ENCODE data around the gene ADK. TPM values are rescaled to one million over a fixed set of nuclear protein-coding genes. Genes with fewer than 3 reads are reported as not detected.
"Not testable (repeated sequence)": the region's sequence is repeated elsewhere in the genome, so short reads cannot be mapped to it uniquely, and the experiment has no call there.

Gene ADK
- total RNA-seq, 1 experiment from 2014 or later: 33.6 TPM

- no peak for DNase-seq (ENCODE audit: low read depth)
These were observed 28.2 kb downstream of the ADK start for GRCh38 chr10:74179111-74179710.

- DNase-seq (ENCODE audit: low read depth): no peak
These were observed 35.7 kb downstream of the ADK start for GRCh38 chr10:74186678-74187077.

- DNase-seq (ENCODE audit: low read depth): no peak
These were observed 36.2 kb downstream of the ADK start for GRCh38 chr10:74187237-74187636.

GRCh38 chr10:74188617-74189016, 37.6 kb downstream of the ADK start:
- DNase-seq (ENCODE audit: low read depth): not testable (repeated sequence)

- peak; percentile 89 for DNase-seq (ENCODE audit: low read depth)
These were observed 39.0 kb downstream of the ADK start for GRCh38 chr10:74189999-74190421.

GRCh38 chr10:74190494-74190893, 39.5 kb downstream of the ADK start:
- DNase-seq (ENCODE audit: low read depth): peak; percentile 35

GRCh38 chr10:74194545-74194944, 43.5 kb downstream of the ADK start:
- no peak for DNase-seq (ENCODE audit: low read depth)

- DNase-seq (ENCODE audit: low read depth): peak; percentile 29
These were observed 44.0 kb downstream of the ADK start for GRCh38 chr10:74194999-74195398.

- DNase-seq (ENCODE audit: low read depth): no peak
These were observed 48.3 kb downstream of the ADK start for GRCh38 chr10:74199315-74199714.

GRCh38 chr10:74202356-74202755, 51.3 kb downstream of the ADK start:
- DNase-seq (ENCODE audit: low read depth): no peak

GRCh38 chr10:74206746-74207145, 55.7 kb downstream of the ADK start:
- DNase-seq (ENCODE audit: low read depth): peak; percentile 57

- peak; percentile 83 for DNase-seq (ENCODE audit: low read depth)
These were observed 56.9 kb downstream of the ADK start for GRCh38 chr10:74207691-74208480.

GRCh38 chr10:74208997-74209396, 58.0 kb downstream of the ADK start:
- DNase-seq (ENCODE audit: low read depth): no peak

GRCh38 chr10:74213019-74213418, 62.0 kb downstream of the ADK start:
- no peak for DNase-seq (ENCODE audit: low read depth)

- peak; percentile 48 for DNase-seq (ENCODE audit: low read depth)
These were observed 62.6 kb downstream of the ADK start for GRCh38 chr10:74213571-74214162.

GRCh38 chr10:74217110-74217509, 66.1 kb downstream of the ADK start:
- DNase-seq (ENCODE audit: low read depth): not testable (repeated sequence)

GRCh38 chr10:74222467-74222866, 71.4 kb downstream of the ADK start:
- not testable (repeated sequence) for DNase-seq (ENCODE audit: low read depth)

GRCh38 chr10:74223755-74224529, 72.9 kb downstream of the ADK start:
- peak; percentile 81 for DNase-seq (ENCODE audit: low read depth)

- DNase-seq (ENCODE audit: low read depth): peak; percentile 78
These were observed 76.8 kb downstream of the ADK start for GRCh38 chr10:74227697-74228424.

- peak; percentile 41 for DNase-seq (ENCODE audit: low read depth)
These were observed 80.4 kb downstream of the ADK start for GRCh38 chr10:74231375-74231774.

GRCh38 chr10:74233281-74233680, 82.3 kb downstream of the ADK start:
- no peak for DNase-seq (ENCODE audit: low read depth)

Measured in LHCN-M2 (cell line).